Type B pancreatic cell (in vitro differentiated cells): ENCODE data around the gene F10. TPM values are rescaled to one million over a fixed set of nuclear protein-coding genes. Genes with fewer than 3 reads are reported as not detected.

Experiments
- DNase-seq: peaks from one replicate; pipeline ENCODE4 v3.0.0; 2021; ENCODE audit warnings: mixed read lengths; ENCODE audit not compliant: unreplicated experiment; ENCODE audit errors: extremely low spot score
- H3K27ac Mint-ChIP-seq: 2 replicates; pipeline ENCODE4 v1.8.0; 2021; ENCODE audit warnings: mild to moderate bottlenecking, mixed read lengths
- H3K27me3 Mint-ChIP-seq: 2 replicates; pipeline ENCODE4 v1.8.0; 2021; ENCODE audit warnings: mixed read lengths
- H3K36me3 Mint-ChIP-seq: 2 replicates; pipeline ENCODE4 v1.8.0; 2021; ENCODE audit warnings: mixed read lengths
- H3K4me1 Mint-ChIP-seq: one replicate; pipeline ENCODE4 v1.8.0; 2021; ENCODE audit warnings: mixed read lengths; ENCODE audit not compliant: unreplicated experiment
- H3K4me3 Mint-ChIP-seq: 2 replicates; pipeline ENCODE4 v1.8.0; 2021; ENCODE audit warnings: mild to moderate bottlenecking, mixed read lengths
- H3K9me3 Mint-ChIP-seq: 2 replicates; pipeline ENCODE4 v1.8.0; 2021; ENCODE audit warnings: mixed read lengths
- CTCF ChIP-seq: fragments of 200-600 bp; sonication (generic); conservative IDR thresholded peaks from 2 replicates; pipeline ENCODE4 v1.5.0; 2021; ENCODE audit warnings: antibody characterized with exemption, mild to moderate bottlenecking
- total RNA-seq: library from RNA; stranded (reverse); gene quantifications from 2 replicates; pipeline ENCODE4 v1.2.1, GENCODE V29; 2021; ENCODE audit warnings: low replicate concordance

Gene F10
- total RNA-seq, 1 donor from 2014 or later, result 34.4 TPM

GRCh38 chr13:113124211-113124970, 1.8 kb downstream of the F10 start:
- Mint-ChIP-seq H3K4me3 (no peak overlapping the region), H3K9me3 (no peaks in the 10 kb centered on the region), H3K27me3 (peaks cover 19% of the 10 kb centered on the region), H3K27ac (no peak overlapping the region), H3K36me3 (no peaks in the 10 kb centered on the region), H3K4me1 (peaks cover 11% of the 10 kb centered on the region)
- peak; percentile 51 for DNase-seq
- TF ChIP-seq CTCF, result no peak

- H3K27me3 Mint-ChIP-seq, result peaks cover 9% of the 10 kb centered on the region
- peaks cover 11% of the 10 kb centered on the region for H3K4me1 Mint-ChIP-seq
- H3K27ac Mint-ChIP-seq, result no peak overlapping the region
- DNase-seq, result peak; percentile 56
- H3K36me3 Mint-ChIP-seq, result no peaks in the 10 kb centered on the region
- H3K4me3 Mint-ChIP-seq, result no peak overlapping the region
- no peak for TF ChIP-seq CTCF
- no peaks in the 10 kb centered on the region for H3K9me3 Mint-ChIP-seq
Measured at GRCh38 chr13:113125506-113126264, 3.1 kb downstream of the F10 start.

- DNase-seq, result peak; percentile 63
- Mint-ChIP-seq H3K27me3 (peaks cover 9% of the 10 kb centered on the region), H3K27ac (peak overlapping the region; percentile 14), H3K9me3 (no peaks in the 10 kb centered on the region), H3K4me1 (peaks cover 11% of the 10 kb centered on the region), H3K36me3 (no peaks in the 10 kb centered on the region), H3K4me3 (no peak overlapping the region)
- TF ChIP-seq CTCF, result no peak
Measured at GRCh38 chr13:113126265-113127150, 3.9 kb downstream of the F10 start.

DNA sequence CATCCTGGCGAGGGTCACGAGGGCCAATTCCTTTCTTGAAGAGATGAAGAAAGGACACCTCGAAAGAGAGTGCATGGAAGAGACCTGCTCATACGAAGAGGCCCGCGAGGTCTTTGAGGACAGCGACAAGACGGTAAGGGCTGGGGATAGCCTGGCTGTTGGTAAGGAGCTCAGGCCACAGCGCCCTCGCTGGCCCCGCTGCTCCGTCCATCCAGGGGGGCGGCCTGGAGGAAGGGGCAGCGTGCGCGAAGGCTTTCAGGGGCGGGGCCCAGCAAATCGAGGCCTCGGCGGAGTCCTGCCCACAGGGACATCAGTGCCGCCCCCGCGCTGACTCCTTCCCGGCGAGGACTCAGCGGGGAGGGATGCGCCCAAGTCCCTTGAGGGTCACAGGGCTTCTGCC, 6.9 kb downstream of the F10 start:
- Mint-ChIP-seq H3K9me3 (no peaks in the 10 kb centered on the region), H3K27me3 (peaks cover 9% of the 10 kb centered on the region), H3K4me3 (no peak overlapping the region), H3K36me3 (no peaks in the 10 kb centered on the region), H3K27ac (no peak overlapping the region), H3K4me1 (no peaks in the 10 kb centered on the region)
- DNase-seq, result peak; percentile 66
- no peak for TF ChIP-seq CTCF

DNA sequence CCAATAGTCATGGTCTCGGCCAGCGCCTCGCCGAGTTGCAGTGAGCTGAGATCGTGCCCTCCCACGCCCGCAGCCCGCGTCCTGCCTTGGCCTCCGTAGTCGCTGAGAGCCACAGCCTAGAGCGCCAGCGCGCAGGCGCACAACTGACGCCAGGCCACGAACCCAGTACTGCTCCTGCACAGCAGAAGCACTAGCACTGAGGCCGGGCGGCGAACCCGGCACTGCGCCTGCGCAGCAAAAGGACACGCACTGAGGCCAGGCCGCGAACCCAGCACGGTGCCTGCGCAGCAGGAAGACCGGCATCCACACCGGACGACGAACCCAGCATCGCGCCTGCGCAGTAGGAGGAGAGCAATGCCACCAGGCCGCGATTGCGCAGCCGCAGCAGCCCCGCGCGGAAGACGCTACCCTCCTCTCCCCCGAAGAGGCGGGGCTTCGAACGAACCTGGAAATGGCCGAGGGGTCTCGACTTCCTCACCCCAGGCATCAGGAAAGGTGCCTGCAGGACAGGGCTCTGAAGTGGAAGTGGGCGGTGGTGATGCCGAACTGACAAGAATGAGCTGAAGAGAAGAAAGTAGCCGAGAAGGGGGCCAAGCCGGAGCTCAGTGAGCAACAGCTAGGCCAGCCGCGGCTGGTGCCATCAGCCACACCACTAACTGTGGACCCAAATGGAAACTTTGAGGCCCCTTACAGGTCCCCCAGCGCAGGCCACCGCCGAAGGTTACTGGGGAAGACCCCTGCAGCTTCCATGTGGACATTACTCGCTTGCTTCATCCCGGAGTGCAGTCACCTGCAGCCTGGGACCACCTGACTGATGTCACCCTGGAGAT, 7.5 kb downstream of the F10 start:
- Mint-ChIP-seq H3K9me3 (no peaks in the 10 kb centered on the region), H3K27ac (no peak overlapping the region), H3K27me3 (peaks cover 9% of the 10 kb centered on the region), H3K4me1 (no peaks in the 10 kb centered on the region), H3K36me3 (no peaks in the 10 kb centered on the region), H3K4me3 (no peak overlapping the region)
- no peak for TF ChIP-seq CTCF
- DNase-seq, result peak; percentile 65
